ENCODE measurements around the gene DR1.

Gene DR1

GRCh38 chr1:93313026-93313425, 32.7 kb upstream of the DR1 start:
- Histone ChIP-seq H3K4me3 (ENCODE audit: control insufficient read depth in 1 of 7, extremely low read depth in 1 of 7, insufficient read depth in 4 of 7, low read depth in 2 of 7, low read length in 6 of 7) (no peak overlapping the region), H3K4me1 (ENCODE audit: control extremely low read depth in 1 of 4, control insufficient read depth in 4 of 4, insufficient read depth in 4 of 4, low read length in 3 of 4) (peaks cover 0 to 10% (median 6%) of the 10 kb centered on the region in 4 experiments), H3K36me3 (ENCODE audit: control insufficient read depth in 4 of 4, insufficient read depth in 4 of 4, low read length in 3 of 4) (peaks cover 0 to 6% (median 0%) of the 10 kb centered on the region in 4 experiments), H3K27me3 (replicated peaks in 2 of 5; ENCODE audit: control insufficient read depth in 4 of 5, insufficient read depth in 5 of 5, low read length in 4 of 5) (no peaks in the 10 kb centered on the region), H3K9me3 (ENCODE audit: control extremely low read depth in 1 of 5, control insufficient read depth in 4 of 5, insufficient read depth in 2 of 5, low read depth in 1 of 5, low read length in 4 of 5) (no peaks in the 10 kb centered on the region), H3K27ac (ENCODE audit: insufficient read depth in 1 of 2, low read depth in 1 of 2, low read length in 2 of 2, poor library complexity in 1 of 2, severe bottlenecking in 2 of 2) (no peak overlapping the region)
- DNase-seq = no peak
- POLR2A ChIA-PET = no interaction called here
- CTCF ChIA-PET = no interaction called here
- no CpG with 5 or more reads among the region's 4 CpGs for WGBS (ENCODE audit: insufficient coverage)

- WGBS (ENCODE audit: insufficient coverage) = 0% methylated on average over 2 of the region's 2 CpGs
- Histone ChIP-seq H3K27me3 (replicated peaks in 2 of 5; ENCODE audit: control insufficient read depth in 4 of 5, insufficient read depth in 5 of 5, low read length in 4 of 5) (no peaks in the 10 kb centered on the region), H3K27ac (ENCODE audit: insufficient read depth in 1 of 2, low read depth in 1 of 2, low read length in 2 of 2, poor library complexity in 1 of 2, severe bottlenecking in 2 of 2) (no peak overlapping the region), H3K4me3 (ENCODE audit: control insufficient read depth in 1 of 7, extremely low read depth in 1 of 7, insufficient read depth in 4 of 7, low read depth in 2 of 7, low read length in 6 of 7) (peak overlapping the region in 1 of 7 experiments; percentile 19), H3K36me3 (ENCODE audit: control insufficient read depth in 4 of 4, insufficient read depth in 4 of 4, low read length in 3 of 4) (peaks cover 0 to 3% (median 0%) of the 10 kb centered on the region in 4 experiments), H3K9me3 (ENCODE audit: control extremely low read depth in 1 of 5, control insufficient read depth in 4 of 5, insufficient read depth in 2 of 5, low read depth in 1 of 5, low read length in 4 of 5) (peaks cover 0 to 4% (median 0%) of the 10 kb centered on the region in 5 experiments), H3K4me1 (ENCODE audit: control extremely low read depth in 1 of 4, control insufficient read depth in 4 of 4, insufficient read depth in 4 of 4, low read length in 3 of 4) (peaks cover 0 to 10% (median 6%) of the 10 kb centered on the region in 4 experiments)
- CTCF ChIA-PET = interaction anchor here (1.5 kb wide), 1 partner anchor 15 kb away, joined by 5 read pairs; no protein-coding TSS in a partner anchor
- POLR2A ChIA-PET = interaction anchor here (0.7 kb wide), 1 partner anchor 849 kb away, joined by 3 read pairs; no protein-coding TSS in a partner anchor
- DNase-seq = peak; percentile 39 to 88 (median 82)
Measured at GRCh38 chr1:93317207-93317606, 28.5 kb upstream of the DR1 start.

- Histone ChIP-seq H3K36me3 (ENCODE audit: control insufficient read depth in 4 of 4, insufficient read depth in 4 of 4, low read length in 3 of 4) (peaks cover 0 to 3% (median 0%) of the 10 kb centered on the region in 4 experiments), H3K9me3 (ENCODE audit: control extremely low read depth in 1 of 5, control insufficient read depth in 4 of 5, insufficient read depth in 2 of 5, low read depth in 1 of 5, low read length in 4 of 5) (peaks cover 0 to 4% (median 0%) of the 10 kb centered on the region in 5 experiments), H3K27ac (ENCODE audit: insufficient read depth in 1 of 2, low read depth in 1 of 2, low read length in 2 of 2, poor library complexity in 1 of 2, severe bottlenecking in 2 of 2) (no peak overlapping the region), H3K4me1 (ENCODE audit: control extremely low read depth in 1 of 4, control insufficient read depth in 4 of 4, insufficient read depth in 4 of 4, low read length in 3 of 4) (peaks cover 0 to 10% (median 6%) of the 10 kb centered on the region in 4 experiments), H3K4me3 (ENCODE audit: control insufficient read depth in 1 of 7, extremely low read depth in 1 of 7, insufficient read depth in 4 of 7, low read depth in 2 of 7, low read length in 6 of 7) (no peak overlapping the region), H3K27me3 (replicated peaks in 2 of 5; ENCODE audit: control insufficient read depth in 4 of 5, insufficient read depth in 5 of 5, low read length in 4 of 5) (no peaks in the 10 kb centered on the region)
- no peak for DNase-seq
- POLR2A ChIA-PET = no interaction called here
- CTCF ChIA-PET = interaction anchor here (0.5 to 1.5 kb wide), 3 partner anchors 14 to 301 kb away, joined by 3 to 5 read pairs (median 3); no protein-coding TSS in a partner anchor
- WGBS (ENCODE audit: insufficient coverage) = 94% methylated on average over 1 of the region's 2 CpGs
Measured at GRCh38 chr1:93317943-93318342, 27.8 kb upstream of the DR1 start.

- Histone ChIP-seq H3K9me3 (ENCODE audit: control extremely low read depth in 1 of 5, control insufficient read depth in 4 of 5, insufficient read depth in 2 of 5, low read depth in 1 of 5, low read length in 4 of 5) (peaks cover 0 to 4% (median 0%) of the 10 kb centered on the region in 5 experiments), H3K27me3 (replicated peaks in 2 of 5; ENCODE audit: control insufficient read depth in 4 of 5, insufficient read depth in 5 of 5, low read length in 4 of 5) (no peaks in the 10 kb centered on the region), H3K36me3 (ENCODE audit: control insufficient read depth in 4 of 4, insufficient read depth in 4 of 4, low read length in 3 of 4) (no peaks in the 10 kb centered on the region), H3K4me1 (ENCODE audit: control extremely low read depth in 1 of 4, control insufficient read depth in 4 of 4, insufficient read depth in 4 of 4, low read length in 3 of 4) (peaks cover 0 to 8% (median 6%) of the 10 kb centered on the region in 4 experiments), H3K27ac (ENCODE audit: insufficient read depth in 1 of 2, low read depth in 1 of 2, low read length in 2 of 2, poor library complexity in 1 of 2, severe bottlenecking in 2 of 2) (no peak overlapping the region), H3K4me3 (ENCODE audit: control insufficient read depth in 1 of 7, extremely low read depth in 1 of 7, insufficient read depth in 4 of 7, low read depth in 2 of 7, low read length in 6 of 7) (no peak overlapping the region)
- CTCF ChIA-PET = interaction anchor here (1.6 kb wide), 1 partner anchor 18 kb away, joined by 5 read pairs; no protein-coding TSS in a partner anchor
- WGBS (ENCODE audit: insufficient coverage) = no CpG with 5 or more reads among the region's 1 CpG
- POLR2A ChIA-PET = no interaction called here
- DNase-seq = no peak
Measured at GRCh38 chr1:93321720-93322119, 24.0 kb upstream of the DR1 start.

- Histone ChIP-seq H3K4me3 (ENCODE audit: control insufficient read depth in 1 of 7, extremely low read depth in 1 of 7, insufficient read depth in 4 of 7, low read depth in 2 of 7, low read length in 6 of 7) (no peak overlapping the region), H3K9me3 (ENCODE audit: control extremely low read depth in 1 of 5, control insufficient read depth in 4 of 5, insufficient read depth in 2 of 5, low read depth in 1 of 5, low read length in 4 of 5) (peaks cover 0 to 4% (median 0%) of the 10 kb centered on the region in 5 experiments), H3K27ac (ENCODE audit: insufficient read depth in 1 of 2, low read depth in 1 of 2, low read length in 2 of 2, poor library complexity in 1 of 2, severe bottlenecking in 2 of 2) (no peak overlapping the region), H3K4me1 (ENCODE audit: control extremely low read depth in 1 of 4, control insufficient read depth in 4 of 4, insufficient read depth in 4 of 4, low read length in 3 of 4) (peaks cover 0 to 3% (median 2%) of the 10 kb centered on the region in 4 experiments), H3K27me3 (replicated peaks in 2 of 5; ENCODE audit: control insufficient read depth in 4 of 5, insufficient read depth in 5 of 5, low read length in 4 of 5) (no peaks in the 10 kb centered on the region), H3K36me3 (ENCODE audit: control insufficient read depth in 4 of 4, insufficient read depth in 4 of 4, low read length in 3 of 4) (no peaks in the 10 kb centered on the region)
- WGBS (ENCODE audit: insufficient coverage) = 100% methylated on average over 2 of the region's 3 CpGs
- POLR2A ChIA-PET = no interaction called here
- CTCF ChIA-PET = interaction anchor here (1.6 kb wide), 1 partner anchor 18 kb away, joined by 5 read pairs; no protein-coding TSS in a partner anchor
- DNase-seq = no peak
Measured at GRCh38 chr1:93322349-93322748, 23.4 kb upstream of the DR1 start.

- H3K27ac ChIP-seq (ENCODE audit: insufficient read depth in 1 of 2, low read depth in 1 of 2, low read length in 2 of 2, poor library complexity in 1 of 2, severe bottlenecking in 2 of 2) = no peak overlapping the region
- no peaks in the 10 kb centered on the region for H3K4me1 ChIP-seq (ENCODE audit: control extremely low read depth in 1 of 4, control insufficient read depth in 4 of 4, insufficient read depth in 4 of 4, low read length in 3 of 4)
- H3K4me3 ChIP-seq (ENCODE audit: control insufficient read depth in 1 of 7, extremely low read depth in 1 of 7, insufficient read depth in 4 of 7, low read depth in 2 of 7, low read length in 6 of 7) = no peak overlapping the region
- ChIA-PET CTCF (interaction anchor here (1.2 to 1.6 kb wide), 2 partner anchors 12 to 19 kb away, joined by 3 to 5 read pairs; no protein-coding TSS in a partner anchor), POLR2A (no interaction called here)
- H3K9me3 ChIP-seq (ENCODE audit: control extremely low read depth in 1 of 5, control insufficient read depth in 4 of 5, insufficient read depth in 2 of 5, low read depth in 1 of 5, low read length in 4 of 5) = peaks cover 0 to 4% (median 0%) of the 10 kb centered on the region in 5 experiments
- DNase-seq = no peak
- H3K36me3 ChIP-seq (ENCODE audit: control insufficient read depth in 4 of 4, insufficient read depth in 4 of 4, low read length in 3 of 4) = no peaks in the 10 kb centered on the region
- 90% methylated on average over 3 of the region's 3 CpGs for WGBS (ENCODE audit: insufficient coverage)
- no peaks in the 10 kb centered on the region for H3K27me3 ChIP-seq (replicated peaks in 2 of 5; ENCODE audit: control insufficient read depth in 4 of 5, insufficient read depth in 5 of 5, low read length in 4 of 5)
Measured at GRCh38 chr1:93323185-93323820, 22.4 kb upstream of the DR1 start.
